Left lung (tissue), 10 donors: Measurements from ENCODE around the gene C19orf44. TPM values are rescaled to one million over a fixed set of nuclear protein-coding genes. Genes with fewer than 3 reads are reported as not detected.

Experiments
- ATAC-seq: fragments of 200-7000 bp; cut with Tn5 transposase; one replicate; pipeline ENCODE4 v1.9.1; 2020; ENCODE audit warnings: moderate library complexity
- DNase-seq, 4 donors: peaks; one replicate each; pipeline ENCODE4 v3.0.0-alpha.2; 2013 to 2020
- H3K27ac ChIP-seq, 2 donors: fragments of 200-600 bp; sonication (generic) in 1 of 2; one replicate each; pipeline versions ENCODE4 v1.5.0 to v1.8.0; 2020 to 2021
- H3K27me3 ChIP-seq, 2 donors: fragments of 200-600 bp; sonication (generic) in 1 of 2; one replicate each; pipeline versions ENCODE4 v1.5.0 to v1.8.0; 2020 to 2021
- H3K36me3 ChIP-seq, 2 donors: fragments of 200-600 bp; sonication (generic) in 1 of 2; one replicate each; pipeline versions ENCODE4 v1.5.0 to v1.8.0; 2020 to 2021
- H3K4me1 ChIP-seq, 2 donors: fragments of 200-600 bp; one replicate each; pipeline ENCODE4 v1.8.0; 2021
- H3K4me3 ChIP-seq, 2 donors: fragments of 200-600 bp; sonication (generic) in 1 of 2; one replicate each; pipeline versions ENCODE4 v1.5.0 to v1.8.0; 2020 to 2021; ENCODE audit warnings: mild to moderate bottlenecking in 1 of 2
- H3K9me3 ChIP-seq, 2 donors: fragments of 200-600 bp; sonication (generic) in 1 of 2; one replicate each; pipeline versions ENCODE4 v1.5.0 to v1.8.0; 2020 to 2021
- intact Hi-C, 2 donors: fragments of 100-400 bp; cut with DNase I; formaldehyde crosslinking; loops; one replicate each; pipeline versions ENCODE4 v1.11.2 to v1.14.2; 2022
- polyA plus RNA-seq, 6 donors: library from polyadenylated mRNA; unstranded; fragments of 120-200 nt; gene quantifications; one replicate each; pipeline ENCODE4 v1.2.1, GENCODE V29; 2013; ENCODE audit not compliant: insufficient read length in 6 of 6
- total RNA-seq, 2 donors: library from RNA; stranded (reverse); fragmentation: NEBNext Ultra II Directional; extraction: Animal tissue kit (Norgen Biotek cat#: 25700); gene quantifications; one replicate each; pipeline ENCODE4 v1.2.1, GENCODE V29; 2021
- TF ChIP-seq, protein P1 (sequence below), 2 donors: fragments of 200-600 bp; sonication (generic) in 1 of 2; IDR thresholded peaks; one replicate each; pipeline versions ENCODE4 v1.5.0 to v1.8.0; 2021; ENCODE audit warnings: antibody characterized with exemption in 2 of 2
- donor health status: DM: no; HTN: yes; CAD: no.
- donor health status: DM: no; HTN: no; CAD: no.

Gene C19orf44
- total and polyA plus RNA-seq, 8 donors, result 4.9 to 18.7 (median 15.0) TPM

DNA sequence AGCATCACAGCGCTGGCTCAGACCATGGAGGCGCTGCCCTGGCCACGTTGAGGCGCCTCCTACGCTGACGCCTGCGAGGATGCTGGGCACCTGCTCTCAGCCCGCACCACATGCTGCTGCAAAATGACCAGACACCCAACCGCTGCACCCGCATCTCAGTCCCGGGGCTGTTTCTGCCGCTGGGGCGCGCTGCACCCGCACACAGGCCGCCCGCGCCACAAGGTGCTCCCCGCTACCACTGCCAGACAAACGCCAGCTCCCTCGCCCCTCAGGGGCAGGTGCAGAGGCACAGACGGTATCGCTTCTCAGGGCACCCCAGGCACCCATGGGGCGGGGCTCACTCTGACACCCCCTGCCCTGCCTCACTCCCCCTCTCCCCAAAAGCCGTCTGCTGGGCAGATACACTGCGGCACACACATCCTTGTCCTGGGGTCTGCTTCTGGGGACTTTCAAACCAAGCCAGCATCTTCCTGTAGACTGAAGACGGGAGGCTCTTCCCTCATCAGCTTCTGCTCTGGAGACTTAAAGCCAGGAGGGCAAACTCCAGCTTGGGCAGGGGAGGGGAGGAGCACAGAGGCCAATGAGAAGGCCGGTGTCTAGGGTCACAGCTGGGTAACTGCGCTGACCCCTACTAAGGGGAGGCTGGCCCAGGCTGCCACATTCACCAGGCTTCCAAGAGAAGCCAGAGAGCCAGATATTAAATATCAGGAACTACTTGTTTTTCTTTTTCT lies 29.7 kb downstream of the C19orf44 start:
- intact Hi-C loops, result no loop called here
- Histone ChIP-seq H3K4me3 (no peak overlapping the region), H3K27ac (no peak overlapping the region), H3K36me3 (peaks cover 0 to 100% of the 10 kb centered on the region in 2 donors), H3K27me3 (no peaks in the 10 kb centered on the region), H3K9me3 (no peaks in the 10 kb centered on the region), H3K4me1 (no peaks in the 10 kb centered on the region)
- TF ChIP-seq, protein P1, sequence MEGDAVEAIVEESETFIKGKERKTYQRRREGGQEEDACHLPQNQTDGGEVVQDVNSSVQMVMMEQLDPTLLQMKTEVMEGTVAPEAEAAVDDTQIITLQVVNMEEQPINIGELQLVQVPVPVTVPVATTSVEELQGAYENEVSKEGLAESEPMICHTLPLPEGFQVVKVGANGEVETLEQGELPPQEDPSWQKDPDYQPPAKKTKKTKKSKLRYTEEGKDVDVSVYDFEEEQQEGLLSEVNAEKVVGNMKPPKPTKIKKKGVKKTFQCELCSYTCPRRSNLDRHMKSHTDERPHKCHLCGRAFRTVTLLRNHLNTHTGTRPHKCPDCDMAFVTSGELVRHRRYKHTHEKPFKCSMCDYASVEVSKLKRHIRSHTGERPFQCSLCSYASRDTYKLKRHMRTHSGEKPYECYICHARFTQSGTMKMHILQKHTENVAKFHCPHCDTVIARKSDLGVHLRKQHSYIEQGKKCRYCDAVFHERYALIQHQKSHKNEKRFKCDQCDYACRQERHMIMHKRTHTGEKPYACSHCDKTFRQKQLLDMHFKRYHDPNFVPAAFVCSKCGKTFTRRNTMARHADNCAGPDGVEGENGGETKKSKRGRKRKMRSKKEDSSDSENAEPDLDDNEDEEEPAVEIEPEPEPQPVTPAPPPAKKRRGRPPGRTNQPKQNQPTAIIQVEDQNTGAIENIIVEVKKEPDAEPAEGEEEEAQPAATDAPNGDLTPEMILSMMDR (IDR thresholded peaks at IDR 0.05), result no peak
- DNase-seq (no peak), ATAC-seq (no peak)

DNA sequence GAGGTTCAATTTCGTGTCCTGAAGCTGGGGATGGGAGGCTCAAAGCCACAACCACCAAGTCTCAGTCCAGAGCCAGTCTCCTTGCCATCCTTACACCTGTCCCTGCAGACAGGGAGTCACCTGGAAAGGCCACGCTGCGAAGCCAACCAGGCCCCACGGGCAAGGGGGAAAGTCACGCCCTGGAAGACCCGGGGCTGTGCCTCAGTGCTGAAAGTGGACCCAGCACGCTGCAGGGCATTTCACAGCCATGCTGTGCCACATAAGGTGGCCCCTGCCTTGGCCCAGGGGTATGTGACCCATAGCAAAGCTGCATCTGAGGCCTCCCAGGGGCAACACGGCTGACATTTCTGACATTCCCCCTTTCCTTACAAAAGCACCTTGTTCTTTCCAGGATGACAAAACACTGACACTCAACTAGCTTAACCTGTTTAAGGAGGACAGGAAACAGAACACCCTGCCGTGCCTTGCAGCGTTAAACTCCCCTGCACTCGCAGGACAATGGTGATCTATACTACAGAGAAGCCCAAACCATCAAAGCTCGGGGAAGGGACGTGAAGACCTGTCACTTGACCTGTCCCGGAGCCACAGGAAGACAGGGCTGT lies 31.2 kb downstream of the C19orf44 start:
- no peaks in the 10 kb centered on the region for H3K9me3 ChIP-seq
- intact Hi-C loops, result no loop called here
- H3K36me3 ChIP-seq, result peaks cover 0 to 100% of the 10 kb centered on the region in 2 donors
- ATAC-seq (no peak), DNase-seq (no peak)
- TF ChIP-seq, protein P1 (IDR thresholded peaks at IDR 0.05), result no peak
- no peaks in the 10 kb centered on the region for H3K27me3 ChIP-seq
- no peaks in the 10 kb centered on the region for H3K4me1 ChIP-seq
- no peak overlapping the region for H3K27ac ChIP-seq
- no peak overlapping the region for H3K4me3 ChIP-seq

- Histone ChIP-seq H3K27ac (no peak overlapping the region), H3K27me3 (no peaks in the 10 kb centered on the region), H3K9me3 (no peaks in the 10 kb centered on the region), H3K36me3 (peaks cover 0 to 100% of the 10 kb centered on the region in 2 donors), H3K4me3 (no peak overlapping the region), H3K4me1 (no peaks in the 10 kb centered on the region)
- DNase-seq (no peak), ATAC-seq (no peak)
- TF ChIP-seq, protein P1 (IDR thresholded peaks at IDR 0.05), result no peak
- intact Hi-C loops, result no loop called here
Measured at GRCh38 chr19:16527971-16528521, 31.9 kb downstream of the C19orf44 start.

DNA sequence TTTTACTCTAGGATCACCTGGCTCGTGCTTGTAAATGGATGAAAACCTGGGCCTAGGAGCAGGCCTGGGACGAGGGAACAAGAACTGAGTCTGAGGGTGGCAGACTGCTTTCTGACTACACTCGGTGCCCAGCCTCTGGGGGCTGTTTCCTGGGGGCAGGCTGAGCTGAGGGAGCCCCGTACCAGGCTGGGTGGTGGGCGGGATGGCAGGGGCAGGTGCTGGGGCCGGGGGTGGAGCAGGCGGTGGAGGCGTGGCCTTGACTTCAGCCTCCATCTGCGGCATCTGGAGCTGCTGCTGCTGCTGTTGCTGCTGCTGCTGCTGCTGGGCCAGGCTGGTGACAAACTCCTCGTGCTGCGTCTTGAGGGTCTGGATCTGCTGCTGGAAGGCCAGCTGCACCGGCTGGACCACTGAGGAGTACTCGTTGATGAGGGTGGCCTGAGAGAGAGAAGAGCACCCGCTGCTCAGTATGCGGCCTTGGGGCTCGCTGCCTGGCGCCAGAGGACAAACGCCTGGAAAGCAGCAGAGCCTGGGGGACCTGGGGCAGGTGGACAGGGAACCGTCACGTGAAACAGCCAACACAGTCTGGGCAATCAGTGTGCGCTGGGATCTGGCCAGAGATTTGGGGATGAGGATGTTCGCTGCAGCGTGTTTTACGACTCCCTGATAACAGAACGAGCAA lies 33.4 kb downstream of the C19orf44 start:
- TF ChIP-seq, protein P1 (IDR thresholded peaks at IDR 0.05), result no peak
- DNase-seq (no peak), ATAC-seq (no peak)
- Histone ChIP-seq H3K4me1 (no peaks in the 10 kb centered on the region), H3K36me3 (peaks cover 0 to 100% of the 10 kb centered on the region in 2 donors), H3K27ac (no peak overlapping the region), H3K9me3 (no peaks in the 10 kb centered on the region), H3K4me3 (no peak overlapping the region), H3K27me3 (no peaks in the 10 kb centered on the region)
- intact Hi-C loops, result no loop called here
